Skeletal muscle satellite cell (primary cell): ENCODE measurements around the gene ELAPOR1.
"Not testable (repeated sequence)": the region's sequence is repeated elsewhere in the genome, so short reads cannot be mapped to it uniquely, and the experiment has no call there.

Source experiments
- H3K27me3 ChIP-seq: 2 replicates; pipeline ENCODE4 v1.7.0; 2013; ENCODE audit warnings: low read length; ENCODE audit not compliant: control insufficient read depth, insufficient read depth
- H3K36me3 ChIP-seq: 2 replicates; pipeline ENCODE4 v1.7.0; 2013; ENCODE audit warnings: mild to moderate bottlenecking, control low read depth, low read length; ENCODE audit not compliant: insufficient read depth
- H3K4me1 ChIP-seq: 2 replicates; pipeline ENCODE4 v1.7.0; 2013; ENCODE audit warnings: low read length; ENCODE audit not compliant: control insufficient read depth, insufficient read depth
- H3K4me2 ChIP-seq: 2 replicates; pipeline ENCODE4 v1.7.0; 2013; ENCODE audit warnings: mild to moderate bottlenecking, low read length
- H3K4me3 ChIP-seq: 2 replicates; pipeline ENCODE4 v1.7.0; 2013; ENCODE audit warnings: low read length
- H3K9ac ChIP-seq: 2 replicates; pipeline ENCODE4 v1.7.0; 2013; ENCODE audit warnings: mild to moderate bottlenecking, low read depth, low read length, moderate library complexity
- H3K9me3 ChIP-seq: replicated peaks from 2 replicates; pipeline ENCODE4 v1.7.0; 2013; ENCODE audit warnings: mild to moderate bottlenecking, control low read depth, low read length

ELAPOR1 gene

DNA sequence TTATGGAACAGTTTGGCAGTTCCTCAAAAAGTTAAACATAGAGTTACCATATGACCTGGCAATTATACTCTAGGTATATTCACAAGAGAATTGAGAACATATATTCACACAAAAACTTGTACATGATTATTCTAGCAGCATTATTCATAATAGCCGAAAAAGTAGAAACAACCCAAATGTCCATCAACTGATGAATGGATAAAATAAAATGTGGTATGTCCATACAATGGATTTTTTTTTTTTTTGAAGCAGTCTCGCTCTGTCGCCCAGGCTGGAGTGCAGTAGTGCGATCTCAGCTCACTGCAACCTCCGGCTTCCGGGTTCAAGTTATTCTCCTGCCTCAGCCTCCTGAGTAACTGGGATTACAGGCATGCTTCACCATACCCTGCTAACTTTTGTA is 28.8 kb downstream of the ELAPOR1 start:
- not testable (repeated sequence) for H3K9ac ChIP-seq, H3K36me3 ChIP-seq, H3K9me3 ChIP-seq, H3K4me2 ChIP-seq, H3K4me1 ChIP-seq, H3K4me3 ChIP-seq, H3K27me3 ChIP-seq

DNA sequence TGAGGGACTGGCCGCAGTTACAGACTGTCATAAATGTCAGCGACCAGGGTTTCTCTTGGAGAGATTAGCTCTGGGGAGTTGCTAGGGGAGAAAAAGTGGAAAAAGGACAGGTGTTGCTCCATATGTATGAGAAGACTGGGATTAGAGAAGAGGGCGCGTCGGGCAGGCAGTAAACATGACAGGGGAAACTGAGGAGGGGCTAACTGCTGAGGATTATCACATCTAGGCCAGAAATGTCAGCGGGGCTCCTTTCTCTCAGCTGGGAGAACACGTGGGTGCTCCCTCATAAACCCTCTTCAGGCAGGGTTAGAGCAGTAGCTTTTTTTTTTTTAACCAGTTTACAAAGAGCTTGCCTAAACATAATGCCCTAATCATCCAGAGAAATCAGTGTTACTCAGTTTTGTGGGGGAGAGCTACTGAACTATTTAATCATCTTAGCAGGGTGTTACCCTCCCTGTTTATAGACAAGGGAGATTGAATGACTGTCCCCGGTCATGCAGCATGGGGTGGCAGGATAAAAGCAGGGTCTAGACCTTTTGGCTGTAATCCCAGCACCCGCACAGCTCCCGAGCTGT is 35.2 kb downstream of the ELAPOR1 start:
- H3K4me2 ChIP-seq = no peak overlapping the region

DNA sequence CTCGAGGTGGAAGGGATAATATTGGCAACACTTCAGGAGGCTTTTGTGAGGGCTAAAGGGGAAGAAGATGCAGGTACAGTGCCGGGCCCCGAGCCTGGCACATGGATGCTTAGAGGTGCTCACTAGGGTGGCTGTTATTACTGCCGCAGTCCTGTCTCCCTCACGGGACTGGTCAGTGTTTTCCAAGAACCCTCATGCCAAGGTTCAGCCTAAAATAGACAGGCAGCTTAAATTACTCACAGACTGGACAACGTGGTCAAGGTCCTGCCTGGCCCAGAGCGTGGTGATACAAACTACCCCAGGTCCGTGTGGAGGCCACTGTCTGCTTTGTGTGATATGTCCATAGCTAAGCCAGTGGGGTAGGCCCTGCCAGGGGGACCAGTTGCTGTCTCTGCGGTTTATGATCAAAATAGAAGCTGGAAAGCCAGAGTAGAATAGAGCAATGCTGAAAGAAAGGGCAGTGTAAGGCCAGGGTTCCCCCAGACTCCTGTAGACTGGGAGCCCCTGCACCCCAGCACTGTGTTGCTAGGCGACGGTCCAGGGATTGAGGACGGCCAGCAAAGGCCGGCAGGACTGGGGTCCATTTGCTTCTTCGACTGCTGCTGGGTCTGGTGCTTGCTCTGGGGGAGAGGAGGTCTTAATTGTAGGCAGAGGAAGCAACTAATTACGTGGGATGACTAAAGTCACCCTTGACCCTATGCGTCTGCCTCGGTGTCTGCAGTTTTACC is 36.1 kb downstream of the ELAPOR1 start:
- Histone ChIP-seq H3K36me3 (no peaks in the 10 kb centered on the region), H3K9me3 (no peaks in the 10 kb centered on the region), H3K27me3 (peaks cover 4% of the 10 kb centered on the region), H3K4me1 (no peaks in the 10 kb centered on the region), H3K4me3 (no peak overlapping the region), H3K4me2 (no peak overlapping the region), H3K9ac (no peak overlapping the region)

More for the DNA sequence above, 35.2 kb downstream of the ELAPOR1 start:
- no peak overlapping the region for H3K9ac ChIP-seq
- H3K27me3 ChIP-seq = no peaks in the 10 kb centered on the region
- H3K9me3 ChIP-seq = no peaks in the 10 kb centered on the region
- no peaks in the 10 kb centered on the region for H3K36me3 ChIP-seq
- no peaks in the 10 kb centered on the region for H3K4me1 ChIP-seq
- H3K4me3 ChIP-seq = no peak overlapping the region

DNA sequence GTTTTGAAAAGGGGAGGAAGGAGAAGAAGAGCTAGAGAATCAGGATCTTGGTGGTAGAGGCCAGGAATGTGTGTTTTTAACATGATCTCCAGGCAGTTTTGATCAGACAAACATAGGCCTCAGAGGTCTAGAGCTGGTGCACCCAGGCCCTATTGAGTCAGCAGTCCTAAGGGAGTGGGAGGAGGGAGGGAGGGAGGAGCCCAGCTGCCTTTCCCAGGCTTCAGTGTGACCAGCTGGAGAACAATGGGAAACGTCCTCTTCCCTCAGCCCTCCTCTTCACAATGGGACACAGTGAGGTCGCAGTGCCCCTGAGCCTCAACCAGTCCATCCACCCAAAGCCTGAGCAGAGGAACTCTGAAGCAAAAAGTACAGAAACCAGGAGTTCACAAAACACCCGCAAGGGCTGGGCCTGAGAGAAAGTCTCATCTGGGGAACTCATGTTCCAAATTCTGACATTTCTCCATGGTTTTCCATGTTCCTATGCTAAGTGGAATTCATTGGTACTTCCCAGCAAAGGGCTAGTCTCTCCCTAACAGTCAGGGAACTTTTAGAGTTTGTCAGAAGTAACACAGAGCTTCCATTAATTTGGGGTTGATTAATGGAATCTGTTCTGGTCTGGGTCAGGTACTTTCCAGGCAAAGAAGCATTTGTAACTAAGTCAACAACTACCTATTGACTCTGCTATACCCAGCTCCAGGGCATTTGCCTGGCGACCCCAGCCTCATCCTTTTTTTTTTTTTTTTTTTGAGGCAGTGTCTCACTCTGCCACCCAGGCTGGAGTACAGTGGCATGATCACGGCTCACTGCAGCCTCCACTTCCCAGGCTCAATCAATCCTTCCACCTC is 37.5 kb downstream of the ELAPOR1 start:
- Histone ChIP-seq H3K4me2 (no peak overlapping the region), H3K4me3 (no peak overlapping the region), H3K36me3 (no peaks in the 10 kb centered on the region), H3K9ac (peak overlapping the region; percentile 47), H3K27me3 (peaks cover 4% of the 10 kb centered on the region), H3K9me3 (no peaks in the 10 kb centered on the region), H3K4me1 (no peaks in the 10 kb centered on the region)

DNA sequence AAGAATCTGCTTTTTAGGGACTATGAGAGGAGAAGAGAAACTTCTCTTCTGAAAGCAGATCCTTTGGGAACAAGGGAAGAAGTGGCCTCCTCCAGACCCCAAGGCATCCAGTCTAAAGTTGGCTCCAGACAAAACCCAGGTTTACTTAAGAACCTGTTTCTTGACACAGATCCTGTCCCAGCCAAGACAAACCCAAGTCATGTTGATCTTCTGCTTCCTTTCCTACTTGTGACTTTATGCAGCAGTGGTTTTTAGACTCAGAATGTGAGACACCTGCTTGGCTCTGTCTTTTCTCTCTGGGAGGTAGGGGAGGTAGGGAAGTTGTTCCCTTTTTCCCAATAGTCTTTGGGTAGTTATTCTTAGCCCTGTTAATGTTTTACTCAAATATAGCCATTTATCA is 38.3 kb downstream of the ELAPOR1 start:
- H3K4me1 ChIP-seq = no peaks in the 10 kb centered on the region
- H3K9me3 ChIP-seq = no peaks in the 10 kb centered on the region
- peaks cover 6% of the 10 kb centered on the region for H3K27me3 ChIP-seq
- H3K36me3 ChIP-seq = no peaks in the 10 kb centered on the region
- no peak overlapping the region for H3K9ac ChIP-seq
- no peak overlapping the region for H3K4me2 ChIP-seq
- no peak overlapping the region for H3K4me3 ChIP-seq

DNA sequence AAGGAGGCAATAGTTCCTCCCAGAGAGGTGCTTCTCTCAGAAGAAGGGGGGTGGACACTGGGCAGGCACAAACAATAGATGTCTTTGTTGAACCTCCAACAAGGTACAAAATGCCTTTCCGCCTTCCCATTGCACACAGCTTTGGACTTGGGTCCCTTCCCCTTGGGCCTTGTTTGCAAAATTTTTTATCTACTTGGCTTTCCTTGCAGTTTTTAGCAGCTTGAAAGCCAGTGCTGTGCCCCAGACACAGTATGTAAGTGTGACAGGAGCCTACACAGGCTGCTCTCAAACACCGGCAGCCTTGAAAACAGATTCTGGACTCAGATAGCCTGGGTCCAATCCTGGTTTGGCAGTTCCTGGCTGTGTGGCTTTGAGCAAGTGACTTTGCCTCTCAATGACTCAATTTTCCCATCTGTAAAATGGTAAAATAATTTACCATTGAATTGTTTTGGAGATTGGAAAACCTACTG is 43.0 kb downstream of the ELAPOR1 start:
- peaks cover 6% of the 10 kb centered on the region for H3K27me3 ChIP-seq
- H3K9ac ChIP-seq = no peak overlapping the region
- H3K4me3 ChIP-seq = no peak overlapping the region

DNA sequence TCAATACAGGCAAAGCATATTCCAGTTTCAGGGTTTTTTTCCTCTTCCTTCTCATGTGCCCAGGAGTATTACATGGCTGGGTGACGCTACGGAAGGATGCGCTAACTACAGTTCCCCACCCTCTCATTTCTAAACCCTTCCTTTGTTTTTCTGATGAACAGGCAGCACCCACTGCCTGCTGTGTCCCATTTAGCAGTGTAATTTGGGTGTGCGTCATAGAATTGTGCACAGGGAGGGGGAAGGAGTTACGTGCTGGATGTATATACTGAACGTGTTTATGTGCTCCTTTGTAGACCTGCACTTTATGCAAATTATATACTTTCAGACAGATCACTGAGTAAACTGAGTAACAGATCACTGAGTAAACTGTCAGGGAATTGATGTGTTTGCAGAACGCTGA is 44.5 kb downstream of the ELAPOR1 start:
- no peak overlapping the region for H3K9ac ChIP-seq
- no peaks in the 10 kb centered on the region for H3K36me3 ChIP-seq
- H3K4me3 ChIP-seq = no peak overlapping the region
- H3K9me3 ChIP-seq = no peaks in the 10 kb centered on the region
- no peak overlapping the region for H3K4me2 ChIP-seq
- peaks cover 6% of the 10 kb centered on the region for H3K27me3 ChIP-seq
- H3K4me1 ChIP-seq = peaks cover 13% of the 10 kb centered on the region

More for the DNA sequence above, 43.0 kb downstream of the ELAPOR1 start:
- Histone ChIP-seq H3K4me2 (no peak overlapping the region), H3K36me3 (no peaks in the 10 kb centered on the region), H3K9me3 (no peaks in the 10 kb centered on the region), H3K4me1 (peaks cover 6% of the 10 kb centered on the region)

DNA sequence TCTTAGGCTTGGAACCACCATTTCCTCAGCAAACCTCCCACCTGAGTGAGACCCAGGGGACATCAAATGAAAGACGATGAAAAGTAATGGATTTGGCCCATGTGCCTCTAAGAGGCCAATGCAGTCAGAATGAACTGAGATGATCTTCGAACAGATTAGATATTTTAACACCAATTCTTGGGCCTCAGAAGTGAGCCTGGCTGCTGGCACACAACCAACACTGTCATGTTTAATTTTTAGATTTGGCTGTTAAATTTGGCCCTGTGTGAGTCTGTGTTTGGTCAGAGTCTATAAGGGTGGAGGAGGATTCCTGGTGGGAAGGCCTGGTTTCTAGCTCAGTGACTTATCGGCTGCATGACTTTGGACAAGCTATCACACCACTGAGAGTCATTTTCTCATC is 45.4 kb downstream of the ELAPOR1 start:
- Histone ChIP-seq H3K4me3 (no peak overlapping the region), H3K4me1 (peaks cover 13% of the 10 kb centered on the region), H3K9ac (no peak overlapping the region), H3K27me3 (peaks cover 4% of the 10 kb centered on the region), H3K36me3 (no peaks in the 10 kb centered on the region), H3K9me3 (no peaks in the 10 kb centered on the region), H3K4me2 (no peak overlapping the region)

DNA sequence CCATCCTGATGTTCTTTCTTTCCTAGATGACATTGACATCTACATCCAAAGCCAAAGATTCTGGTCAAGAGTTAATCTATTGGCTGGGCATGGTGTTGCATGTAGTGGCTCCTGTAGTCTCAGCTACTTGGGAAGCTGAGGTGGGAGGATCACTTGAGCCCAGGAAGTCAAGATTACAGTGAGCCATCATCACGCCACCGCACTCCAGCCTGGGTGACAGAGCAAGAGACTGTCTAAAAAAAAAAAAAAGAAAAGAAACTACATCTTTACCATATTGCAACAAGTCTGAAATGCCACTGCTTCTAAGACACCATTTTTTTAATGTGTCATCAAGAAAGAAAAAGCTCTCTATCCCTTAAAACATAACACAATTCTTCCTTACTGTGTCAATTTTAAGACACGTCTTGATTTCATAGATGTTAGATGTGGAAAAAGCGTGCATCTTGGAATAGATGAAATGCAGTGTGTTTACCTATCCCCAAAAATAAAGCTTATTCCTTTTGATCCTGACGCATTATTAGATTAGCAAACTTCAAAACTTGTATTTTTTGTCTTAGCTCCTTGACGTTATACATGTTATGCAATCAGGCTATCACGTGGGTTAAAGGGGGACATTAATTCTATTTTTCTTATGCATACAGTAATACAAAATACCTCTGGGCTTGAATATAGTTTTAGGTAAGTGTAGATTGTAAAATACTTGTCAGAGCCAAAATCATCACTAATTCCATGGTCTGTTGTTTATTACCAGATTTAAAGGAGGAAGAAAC is 46.3 kb downstream of the ELAPOR1 start:
- Histone ChIP-seq H3K4me1 (peaks cover 13% of the 10 kb centered on the region), H3K27me3 (peaks cover 3% of the 10 kb centered on the region)

DNA sequence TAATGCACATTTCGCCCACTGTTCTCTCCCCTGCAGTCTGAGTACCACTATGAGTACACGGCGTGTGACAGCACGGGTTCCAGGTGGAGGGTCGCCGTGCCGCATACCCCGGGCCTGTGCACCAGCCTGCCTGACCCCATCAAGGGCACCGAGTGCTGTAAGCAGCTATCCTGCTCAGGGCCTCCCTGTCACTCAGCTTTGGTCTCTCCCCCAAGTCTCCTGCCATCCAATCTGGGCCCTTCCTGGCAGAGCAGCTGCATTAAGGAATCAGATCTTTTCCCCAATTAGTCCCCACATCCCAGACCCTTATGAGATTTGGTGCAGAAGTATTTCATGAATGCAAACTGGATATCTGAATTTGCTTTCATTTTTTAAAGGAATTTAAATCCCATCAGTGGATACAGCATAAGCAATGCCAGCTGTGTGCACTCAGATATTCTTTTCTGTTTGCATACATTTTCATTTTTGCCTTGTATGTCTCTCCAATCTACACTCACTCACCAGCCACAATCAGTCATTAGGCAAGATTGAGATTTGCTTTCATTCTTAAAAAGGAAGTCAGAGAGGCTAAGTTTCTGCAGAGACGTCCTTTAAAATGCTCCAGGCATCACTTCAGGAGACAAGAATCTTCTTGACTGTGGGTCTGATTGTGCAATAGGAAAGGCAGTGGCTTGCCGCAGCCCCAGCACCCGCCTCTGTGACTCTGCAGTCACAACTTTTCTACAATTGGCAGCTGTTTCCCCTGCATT is 48.1 kb downstream of the ELAPOR1 start:
- Histone ChIP-seq H3K4me3 (peak overlapping the region; percentile 31), H3K4me1 (peaks cover 13% of the 10 kb centered on the region), H3K27me3 (peaks cover 1% of the 10 kb centered on the region), H3K9ac (no peak overlapping the region), H3K9me3 (no peaks in the 10 kb centered on the region), H3K4me2 (peak overlapping the region; percentile 70), H3K36me3 (no peaks in the 10 kb centered on the region)

More for the DNA sequence above, 46.3 kb downstream of the ELAPOR1 start:
- H3K9ac ChIP-seq = no peak overlapping the region
- H3K36me3 ChIP-seq = no peaks in the 10 kb centered on the region
- H3K4me3 ChIP-seq = no peak overlapping the region
- H3K4me2 ChIP-seq = no peak overlapping the region
- H3K9me3 ChIP-seq = no peaks in the 10 kb centered on the region
